NB4 (cell line): ENCODE data around the gene RHEX.

Experiments used
- CTCF ChIP-seq: IDR thresholded peaks from one replicate; pipeline ENCODE4 v1.5.1; 2012; ENCODE audit warnings: low read depth, low read length
- MAX ChIP-seq: IDR thresholded peaks from 2 replicates; pipeline ENCODE4 v1.6.1; 2011; ENCODE audit warnings: low read depth, low read length
- POLR2A ChIP-seq: IDR thresholded peaks from 2 replicates; pipeline ENCODE4 v1.6.1; 2011; ENCODE audit warnings: mild to moderate bottlenecking; ENCODE audit not compliant: insufficient read length; ENCODE audit errors: extremely low read depth

DNA sequence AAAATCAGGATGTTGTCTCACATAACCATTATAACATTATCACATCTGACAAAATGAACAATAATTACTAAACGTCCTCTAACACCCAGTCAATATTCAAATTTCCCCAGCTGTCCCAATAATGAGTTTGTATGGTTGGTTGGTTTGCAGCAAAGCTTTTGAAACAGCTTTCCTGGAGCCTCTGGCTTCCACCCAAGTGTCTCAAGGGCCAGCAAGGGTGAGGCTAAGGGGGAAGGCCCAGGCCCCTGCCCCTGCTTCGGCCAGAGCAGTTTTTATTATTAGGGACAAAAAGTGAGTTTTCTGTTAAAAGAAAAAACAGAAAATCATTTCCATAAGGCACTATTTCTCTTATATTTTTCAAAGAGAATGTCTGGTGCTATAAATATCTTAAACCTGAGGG, 83.3 kb downstream of the RHEX start:
- TF ChIP-seq CTCF: no peak
- TF ChIP-seq MAX: no peak
- no peak for TF ChIP-seq POLR2A
